HFFc6 (cell line): ENCODE data around the gene ABCG4. TPM values are rescaled to one million over a fixed set of nuclear protein-coding genes. Genes with fewer than 3 reads are reported as not detected.
A peak's percentile ranks its signal among the peaks of the same experiment; 100 is the strongest.

ENCODE experiments used
- DNase-seq: peaks from one replicate; pipeline ENCODE4 v3.0.0-alpha.2; 2018
- H3K27ac Mint-ChIP-seq: 2 replicates; pipeline ENCODE4 v1.8.0; 2020; ENCODE audit warnings: mild to moderate bottlenecking, mixed read lengths
- H3K27me3 Mint-ChIP-seq: 2 replicates; pipeline ENCODE4 v1.8.0; 2021; ENCODE audit warnings: mild to moderate bottlenecking, moderate library complexity, mixed read lengths; ENCODE audit not compliant: insufficient read depth
- H3K36me3 Mint-ChIP-seq: 2 replicates; pipeline ENCODE4 v1.8.0; 2021; ENCODE audit warnings: low read depth, mixed read lengths
- H3K4me1 Mint-ChIP-seq: 2 replicates; pipeline ENCODE4 v1.8.0; 2020; ENCODE audit warnings: low read depth, mixed read lengths
- H3K4me3 Mint-ChIP-seq: 2 replicates; pipeline ENCODE4 v1.8.0; 2020; ENCODE audit warnings: mild to moderate bottlenecking, moderate library complexity, mixed read lengths
- H3K9me3 Mint-ChIP-seq: 2 replicates; pipeline ENCODE4 v1.8.0; 2020; ENCODE audit warnings: mild to moderate bottlenecking, mixed read lengths
- CTCF ChIP-seq: fragments of 200-600 bp; sonication (generic); IDR thresholded peaks from 2 replicates; pipeline ENCODE4 v1.5.0; 2021; ENCODE audit warnings: antibody characterized with exemption, mild to moderate bottlenecking
- total RNA-seq, 6 experiments: library from RNA; stranded (reverse); fragmentation: NEBNext Ultra II Directional; extraction: Animal tissue kit (Norgen Biotek cat#: 25700); gene quantifications; 2 replicates in 1 of 6; 3 replicates in 5 of 6; pipeline ENCODE4 v1.2.3, GENCODE V29; 2021

Gene ABCG4
- total RNA-seq, 6 experiments from 2014 or later, result 0.05 to 0.50 (median 0.18) TPM

DNA sequence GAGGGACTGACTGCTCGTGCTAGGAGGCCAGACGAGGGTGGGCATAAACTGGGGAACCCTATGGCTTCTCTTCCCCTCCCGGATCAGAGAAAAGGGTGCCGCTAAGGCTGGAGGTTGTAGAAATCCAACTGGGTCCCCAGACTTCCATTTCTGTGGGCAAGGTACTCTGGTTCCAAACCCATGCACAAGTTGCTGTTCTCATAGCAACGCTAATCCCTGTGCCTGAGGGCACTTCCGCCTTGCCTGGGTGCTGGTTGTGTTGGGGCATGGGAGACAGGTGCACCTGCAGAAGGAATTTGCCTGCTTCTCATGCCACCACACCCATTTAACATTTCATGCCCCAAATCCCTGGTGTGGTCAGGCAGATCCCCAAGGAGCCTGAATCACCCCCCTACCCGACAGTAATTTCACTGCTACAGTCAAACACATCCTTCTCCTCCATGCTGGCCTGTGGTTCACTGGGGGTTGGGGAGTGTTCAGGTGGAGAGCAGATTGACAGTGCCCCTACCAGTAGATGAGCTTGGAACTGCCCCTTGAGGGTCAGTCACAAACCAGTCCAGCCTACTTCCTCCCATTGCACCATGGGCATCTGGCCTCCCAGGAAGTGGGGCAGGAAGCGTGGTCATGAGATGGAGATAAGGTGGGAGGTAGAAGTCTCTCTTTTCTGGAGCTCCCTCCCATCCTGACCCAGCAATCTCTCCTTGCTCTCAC lies 40.6 kb upstream of the ABCG4 start:
- peaks cover 21% of the 10 kb centered on the region; the same call in 1 of the 2 replicates for H3K36me3 Mint-ChIP-seq
- peak overlapping the region; percentile 67 for H3K27ac Mint-ChIP-seq
- H3K4me1 Mint-ChIP-seq, result peaks cover 43% of the 10 kb centered on the region
- no peaks in the 10 kb centered on the region; the same call in 1 of the 2 replicates for H3K27me3 Mint-ChIP-seq
- H3K4me3 Mint-ChIP-seq, result peak overlapping the region; percentile 88
- H3K9me3 Mint-ChIP-seq, result no peaks in the 10 kb centered on the region
- TF ChIP-seq CTCF, result no peak
- DNase-seq, result no peak

GRCh38 chr11:119108857-119109221 lies 40.0 kb upstream of the ABCG4 start:
- H3K4me1 Mint-ChIP-seq, result peaks cover 45% of the 10 kb centered on the region
- no peaks in the 10 kb centered on the region for H3K9me3 Mint-ChIP-seq
- no peak for DNase-seq
- no peak for TF ChIP-seq CTCF
- peaks cover 21% of the 10 kb centered on the region; the same call in 1 of the 2 replicates for H3K36me3 Mint-ChIP-seq
- peak overlapping the region; percentile 67 for H3K27ac Mint-ChIP-seq
- no peaks in the 10 kb centered on the region; the same call in 1 of the 2 replicates for H3K27me3 Mint-ChIP-seq
- H3K4me3 Mint-ChIP-seq, result peak overlapping the region; percentile 88

DNA sequence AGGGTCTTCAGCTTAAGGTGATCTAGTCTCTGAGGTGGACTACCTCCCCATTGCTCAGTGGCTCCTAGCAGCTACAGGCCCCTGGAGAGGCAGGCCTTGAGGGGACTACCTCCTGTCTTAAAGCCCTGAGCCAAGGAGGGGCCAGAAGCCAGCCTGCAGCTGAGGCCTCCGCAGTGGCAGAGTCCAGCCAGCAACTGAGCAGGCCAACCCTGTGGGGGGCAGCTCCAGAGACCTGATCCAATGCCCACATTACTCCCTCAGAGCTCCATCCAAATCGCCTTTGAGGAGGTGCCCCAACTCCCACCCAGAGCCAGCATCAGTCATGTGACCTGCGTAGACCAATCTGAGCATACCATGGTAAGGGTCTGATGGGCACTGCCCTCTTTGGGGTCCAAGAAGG lies 39.0 kb upstream of the ABCG4 start:
- Mint-ChIP-seq H3K9me3 (no peaks in the 10 kb centered on the region), H3K27ac (no peak overlapping the region), H3K27me3 (no peaks in the 10 kb centered on the region; the same call in 1 of the 2 replicates), H3K4me1 (peaks cover 43% of the 10 kb centered on the region), H3K4me3 (peak overlapping the region; percentile 88; the same call in 1 of the 2 replicates), H3K36me3 (peaks cover 21% of the 10 kb centered on the region; the same call in 1 of the 2 replicates)
- no peak for DNase-seq
- TF ChIP-seq CTCF, result no peak

GRCh38 chr11:119110439-119110838 lies 38.4 kb upstream of the ABCG4 start:
- no peaks in the 10 kb centered on the region for H3K9me3 Mint-ChIP-seq

DNA sequence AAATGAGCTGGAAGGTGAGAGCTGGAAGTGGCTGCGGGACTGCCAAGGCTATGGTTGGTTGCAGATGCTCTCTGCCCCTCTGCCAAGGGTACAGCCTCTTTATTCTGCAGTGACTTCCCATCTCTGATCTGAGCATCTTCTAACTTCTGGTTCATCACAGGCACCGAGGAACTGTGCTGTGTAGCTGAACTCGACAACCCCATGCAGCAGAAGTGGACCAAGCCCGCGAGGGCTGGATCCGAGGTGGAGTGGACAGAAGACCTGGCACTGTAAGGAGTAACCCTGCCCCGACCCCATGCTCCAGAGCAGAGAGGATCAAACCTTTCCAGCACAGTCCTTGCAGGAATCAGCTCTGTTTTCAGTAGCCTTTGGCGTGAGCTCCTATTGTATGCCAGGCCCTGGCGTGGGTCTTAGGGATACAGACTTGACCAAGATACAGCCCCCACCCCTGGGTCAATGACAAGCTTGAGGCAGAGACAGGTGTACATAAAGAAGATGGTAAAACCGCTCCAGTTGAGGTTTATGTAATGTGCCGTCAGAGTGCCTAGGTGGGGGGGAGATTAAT lies 37.4 kb upstream of the ABCG4 start:
- Mint-ChIP-seq H3K9me3 (no peaks in the 10 kb centered on the region), H3K27me3 (no peaks in the 10 kb centered on the region; the same call in 1 of the 2 replicates)
- no peak for DNase-seq

More at GRCh38 chr11:119110439-119110838, 38.4 kb upstream of the ABCG4 start:
- Mint-ChIP-seq H3K27ac (no peak overlapping the region), H3K4me3 (no peak overlapping the region), H3K36me3 (peaks cover 26% of the 10 kb centered on the region; the same call in 1 of the 2 replicates), H3K27me3 (no peaks in the 10 kb centered on the region; the same call in 1 of the 2 replicates), H3K4me1 (peaks cover 37% of the 10 kb centered on the region)
- no peak for DNase-seq
- TF ChIP-seq CTCF, result no peak

More for the DNA sequence above, 37.4 kb upstream of the ABCG4 start:
- no peak overlapping the region for H3K27ac Mint-ChIP-seq
- peaks cover 31% of the 10 kb centered on the region for H3K4me1 Mint-ChIP-seq
- H3K4me3 Mint-ChIP-seq, result no peak overlapping the region
- peaks cover 32% of the 10 kb centered on the region; the same call in 1 of the 2 replicates for H3K36me3 Mint-ChIP-seq
- TF ChIP-seq CTCF, result no peak
